ENCODE data around the gene SSNA1. TPM values are rescaled to one million over a fixed set of nuclear protein-coding genes. Genes with fewer than 3 reads are reported as not detected.

The SSNA1 gene
- total RNA-seq, 1 donor: 59.7 TPM

GRCh38 chr9:137234055-137234697, 45.7 kb downstream of the SSNA1 start:
- H3K4me3 ChIP-seq (ENCODE audit: insufficient read depth, low read length): no peak overlapping the region
- no peak overlapping the region for H3K4me2 ChIP-seq (ENCODE audit: insufficient read depth, low read length)
- H3K27ac ChIP-seq (ENCODE audit: low read depth, low read length): no peak overlapping the region
- peaks cover 10% of the 10 kb centered on the region for H4K20me1 ChIP-seq (ENCODE audit: insufficient read depth, low read length)
- H3K9me3 ChIP-seq (ENCODE audit: low read depth, low read length): no peaks in the 10 kb centered on the region
- no peaks in the 10 kb centered on the region for H3K36me3 ChIP-seq (ENCODE audit: insufficient read depth, low read length)
- H2AFZ ChIP-seq (ENCODE audit: low read length): no peak overlapping the region
- no peaks in the 10 kb centered on the region for H3K27me3 ChIP-seq (ENCODE audit: insufficient read depth, low read length)
- peaks cover 20% of the 10 kb centered on the region for H3K79me2 ChIP-seq (ENCODE audit: insufficient read depth, low read length)
- TF ChIP-seq CTCF (IDR thresholded peaks at IDR 0.05; ENCODE audit: extremely low read depth, low read depth, low read length): no peak
- DNase-seq (ENCODE audit: insufficient read length, low spot score, missing footprints): no peak
- H3K4me1 ChIP-seq (ENCODE audit: insufficient read depth, low read length): peaks cover 3% of the 10 kb centered on the region

- Histone ChIP-seq H3K4me2 (ENCODE audit: insufficient read depth, low read length) (no peak overlapping the region), H3K27ac (ENCODE audit: low read depth, low read length) (no peak overlapping the region), H2AFZ (ENCODE audit: low read length) (no peak overlapping the region), H3K4me1 (ENCODE audit: insufficient read depth, low read length) (peaks cover 3% of the 10 kb centered on the region), H3K9me3 (ENCODE audit: low read depth, low read length) (no peaks in the 10 kb centered on the region), H3K4me3 (ENCODE audit: insufficient read depth, low read length) (no peak overlapping the region), H3K79me2 (ENCODE audit: insufficient read depth, low read length) (peaks cover 20% of the 10 kb centered on the region), H4K20me1 (ENCODE audit: insufficient read depth, low read length) (peaks cover 10% of the 10 kb centered on the region), H3K27me3 (ENCODE audit: insufficient read depth, low read length) (no peaks in the 10 kb centered on the region), H3K36me3 (ENCODE audit: insufficient read depth, low read length) (no peaks in the 10 kb centered on the region)
- no peak for TF ChIP-seq CTCF (IDR thresholded peaks at IDR 0.05; ENCODE audit: extremely low read depth, low read depth, low read length)
- DNase-seq (ENCODE audit: insufficient read length, low spot score, missing footprints): no peak
These were observed 46.4 kb downstream of the SSNA1 start for GRCh38 chr9:137234758-137235423.

- Histone ChIP-seq H3K36me3 (ENCODE audit: insufficient read depth, low read length) (no peaks in the 10 kb centered on the region), H3K4me1 (ENCODE audit: insufficient read depth, low read length) (peaks cover 3% of the 10 kb centered on the region), H3K79me2 (ENCODE audit: insufficient read depth, low read length) (peaks cover 20% of the 10 kb centered on the region), H2AFZ (ENCODE audit: low read length) (no peak overlapping the region), H3K4me3 (ENCODE audit: insufficient read depth, low read length) (no peak overlapping the region), H3K27ac (ENCODE audit: low read depth, low read length) (no peak overlapping the region), H4K20me1 (ENCODE audit: insufficient read depth, low read length) (peaks cover 10% of the 10 kb centered on the region), H3K4me2 (ENCODE audit: insufficient read depth, low read length) (no peak overlapping the region), H3K27me3 (ENCODE audit: insufficient read depth, low read length) (no peaks in the 10 kb centered on the region), H3K9me3 (ENCODE audit: low read depth, low read length) (no peaks in the 10 kb centered on the region)
- DNase-seq (ENCODE audit: insufficient read length, low spot score, missing footprints): no peak
- TF ChIP-seq CTCF (IDR thresholded peaks at IDR 0.05; ENCODE audit: extremely low read depth, low read depth, low read length): no peak
These were observed 47.2 kb downstream of the SSNA1 start for GRCh38 chr9:137235424-137236237.
